Adrenal gland (tissue), 12 donors: Measurements from ENCODE around the gene ADAMTSL3. TPM values are rescaled to one million over a fixed set of nuclear protein-coding genes. Genes with fewer than 3 reads are reported as not detected.

Source experiments
- DNase-seq, 7 donors: peaks; one replicate each; pipeline ENCODE4 v3.0.0-alpha.2; 2019 to 2020
- H3K27ac ChIP-seq, 5 donors: fragments of 200-600 bp; sonication (generic) in 4 of 5; 1 replicate in 3 of 5; 2 replicates in 2 of 5; pipeline versions ENCODE4 v1.5.1 to v1.8.0; 2016 to 2020; ENCODE audit warnings: mild to moderate bottlenecking in 1 of 5
- H3K27me3 ChIP-seq: fragments of 200-600 bp; 2 replicates; pipeline ENCODE4 v1.8.0; 2021
- H3K36me3 ChIP-seq, 2 donors: fragments of 200-600 bp; replicated peaks in 1 of 2; 1 replicate in 1 of 2; 2 replicates in 1 of 2; pipeline versions ENCODE4 v1.5.1 to v1.8.0; 2018 to 2022
- H3K4me1 ChIP-seq, 2 donors: fragments of 200-600 bp; replicated peaks in 1 of 2; 1 replicate in 1 of 2; 2 replicates in 1 of 2; pipeline versions ENCODE4 v1.5.1 to v1.8.0; 2018 to 2021
- H3K4me3 ChIP-seq, 4 donors: fragments of 200-600 bp; sonication (generic) in 3 of 4; one replicate each; pipeline ENCODE4 v1.5.1; 2016 to 2018
- H3K9me3 ChIP-seq, 3 donors: fragments of 200-600 bp; sonication (generic) in 1 of 3; replicated peaks in 1 of 3; 1 replicate in 2 of 3; 2 replicates in 1 of 3; pipeline versions ENCODE4 v1.5.1 to v1.8.0; 2016 to 2021
- POLR2A ChIP-seq, 2 donors: fragments of 450-650 bp; IDR thresholded peaks; one replicate each; pipeline ENCODE4 v1.6.1; 2017; ENCODE audit warnings: antibody characterized with exemption in 2 of 2, mild to moderate bottlenecking in 2 of 2, moderate library complexity in 1 of 2
- WGBS, 4 donors: extraction: QIAGEN DNeasy Blood & Tissue Kit in 2 of 4; methylation state at CpG; one replicate each; pipeline versions ENCODE4 v1.1.5 to v1.1.7; 2013 to 2017; 5-methylcytosine and 5-hydroxymethylcytosine counted together
- intact Hi-C, 2 donors: fragments of 100-400 bp; cut with DNase I; formaldehyde crosslinking; loops; one replicate each; pipeline versions ENCODE4 v1.14.1 to v1.15.0; 2022 to 2023
- polyA plus RNA-seq, 3 donors: library from polyadenylated mRNA; stranded (reverse); fragments of 200-250 nt in 2 of 3; fragments of 350-450 nt in 1 of 3; fragmentation: Illumina TruSeq in 1 of 3; extraction: RNeasy Lipid Tissue Mini Kit (QIAGEN cat#74804) in 1 of 3; gene quantifications; one replicate each; pipeline ENCODE4 v1.2.3, GENCODE V29; 2013 to 2014
- total RNA-seq, 9 donors: library from RNA; depleted of rRNA in 4 of 9; stranded (reverse); fragments of >200 nt in 4 of 9; fragments of 120-200 nt in 1 of 9; fragmentation: NEBNext Ultra II Directional in 1 of 9; extraction: Animal tissue kit (Norgen Biotek cat#: 25700) in 1 of 9; gene quantifications; one replicate each; pipeline versions ENCODE4 v1.1.0 to v1.2.4, GENCODE V29; 2013 to 2023
- TF ChIP-seq, protein P1 (sequence below), 6 experiments: fragments of 450-650 bp in 4 of 6; fragments of 200-600 bp in 2 of 6; sonication (generic) in 1 of 6; IDR thresholded peaks; 1 replicate in 5 of 6; 2 replicates in 1 of 6; pipeline versions ENCODE4 v1.5.1 to v1.8.0; 2016 to 2021; ENCODE audit warnings: antibody characterized with exemption in 6 of 6, mild to moderate bottlenecking in 2 of 6, moderate library complexity in 1 of 6
- donor health status: healthy with polysubstance abuse.
- donor health status: Bipolar disorder and iron deficiency.
- donor health status: DM: yes; HTN: yes; CAD: no.
- donor health status: DM: no; HTN: no; CAD: no.
- donor health status: DM: no; HTN: no; CAD: no.
- donor health status: DM: yes; HTN: yes; CAD: no.

The ADAMTSL3 gene
- total and polyA plus RNA-seq, 12 donors, result 0.98 to 19.7 (median 10.5) TPM

DNA sequence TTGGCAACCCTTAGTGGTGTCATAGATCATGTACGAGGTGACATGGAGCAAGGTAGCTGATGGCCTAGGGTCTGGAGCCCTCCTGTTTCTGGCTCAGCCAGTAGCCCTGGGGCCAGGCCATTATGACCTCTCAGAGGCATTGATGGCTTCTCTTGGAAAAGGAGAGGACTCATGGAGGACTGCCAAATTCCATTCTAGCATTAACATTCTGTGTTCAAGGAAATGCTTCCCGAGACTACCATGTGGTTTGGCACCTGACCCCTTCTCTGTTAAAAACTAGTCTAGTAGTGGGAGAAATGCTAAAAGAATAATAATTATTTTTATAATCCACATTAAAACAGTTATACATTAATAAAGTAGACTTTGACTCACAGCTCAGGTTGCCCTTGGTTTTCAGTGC is 40.2 kb upstream of the ADAMTSL3 start:
- H3K9me3 ChIP-seq, result no peaks in the 10 kb centered on the region
- no peak for DNase-seq
- WGBS, 4 donors, result 47 to 60% (median 53%) methylated on average over 2 of the region's 2 CpGs
- no peaks in the 10 kb centered on the region for H3K27me3 ChIP-seq
- intact Hi-C loops, result no loop called here
- no peak for TF ChIP-seq POLR2A (IDR thresholded peaks at IDR 0.05)
- TF ChIP-seq, protein P1, sequence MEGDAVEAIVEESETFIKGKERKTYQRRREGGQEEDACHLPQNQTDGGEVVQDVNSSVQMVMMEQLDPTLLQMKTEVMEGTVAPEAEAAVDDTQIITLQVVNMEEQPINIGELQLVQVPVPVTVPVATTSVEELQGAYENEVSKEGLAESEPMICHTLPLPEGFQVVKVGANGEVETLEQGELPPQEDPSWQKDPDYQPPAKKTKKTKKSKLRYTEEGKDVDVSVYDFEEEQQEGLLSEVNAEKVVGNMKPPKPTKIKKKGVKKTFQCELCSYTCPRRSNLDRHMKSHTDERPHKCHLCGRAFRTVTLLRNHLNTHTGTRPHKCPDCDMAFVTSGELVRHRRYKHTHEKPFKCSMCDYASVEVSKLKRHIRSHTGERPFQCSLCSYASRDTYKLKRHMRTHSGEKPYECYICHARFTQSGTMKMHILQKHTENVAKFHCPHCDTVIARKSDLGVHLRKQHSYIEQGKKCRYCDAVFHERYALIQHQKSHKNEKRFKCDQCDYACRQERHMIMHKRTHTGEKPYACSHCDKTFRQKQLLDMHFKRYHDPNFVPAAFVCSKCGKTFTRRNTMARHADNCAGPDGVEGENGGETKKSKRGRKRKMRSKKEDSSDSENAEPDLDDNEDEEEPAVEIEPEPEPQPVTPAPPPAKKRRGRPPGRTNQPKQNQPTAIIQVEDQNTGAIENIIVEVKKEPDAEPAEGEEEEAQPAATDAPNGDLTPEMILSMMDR (IDR thresholded peaks at IDR 0.05), result no peak
- no peaks in the 10 kb centered on the region for H3K36me3 ChIP-seq
- no peak overlapping the region for H3K4me3 ChIP-seq
- H3K4me1 ChIP-seq, result no peaks in the 10 kb centered on the region
- H3K27ac ChIP-seq, result no peak overlapping the region

DNA sequence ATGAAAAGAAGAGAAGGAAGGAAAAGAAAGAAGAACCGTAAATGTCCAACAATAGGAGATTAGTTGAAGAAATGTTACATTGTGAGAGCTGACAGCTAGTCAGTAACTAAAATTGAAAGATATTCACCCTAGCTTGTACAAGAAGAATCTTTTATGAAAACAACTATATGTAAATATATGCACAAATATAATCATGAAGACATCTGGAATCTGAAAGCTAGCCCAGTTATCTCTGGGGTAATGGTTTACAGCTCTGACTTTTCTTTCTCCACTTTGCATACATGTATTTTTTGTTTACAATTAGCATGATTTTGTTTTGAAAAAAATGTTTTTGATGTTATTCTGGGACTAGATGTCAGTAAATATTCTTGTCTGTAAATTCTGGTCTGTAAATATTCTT is 37.1 kb upstream of the ADAMTSL3 start:
- H3K9me3 ChIP-seq, result no peaks in the 10 kb centered on the region
- no peak overlapping the region for H3K27ac ChIP-seq
- WGBS, 4 donors, result 71 to 84% (median 76%) methylated on average over 1 of the region's 1 CpG
- intact Hi-C loops, result no loop called here
- no peaks in the 10 kb centered on the region for H3K36me3 ChIP-seq
- TF ChIP-seq, protein P1 (IDR thresholded peaks at IDR 0.05), result no peak
- no peak for TF ChIP-seq POLR2A (IDR thresholded peaks at IDR 0.05)
- H3K4me3 ChIP-seq, result no peak overlapping the region
- H3K27me3 ChIP-seq, result no peaks in the 10 kb centered on the region
- no peaks in the 10 kb centered on the region for H3K4me1 ChIP-seq
- no peak for DNase-seq

DNA sequence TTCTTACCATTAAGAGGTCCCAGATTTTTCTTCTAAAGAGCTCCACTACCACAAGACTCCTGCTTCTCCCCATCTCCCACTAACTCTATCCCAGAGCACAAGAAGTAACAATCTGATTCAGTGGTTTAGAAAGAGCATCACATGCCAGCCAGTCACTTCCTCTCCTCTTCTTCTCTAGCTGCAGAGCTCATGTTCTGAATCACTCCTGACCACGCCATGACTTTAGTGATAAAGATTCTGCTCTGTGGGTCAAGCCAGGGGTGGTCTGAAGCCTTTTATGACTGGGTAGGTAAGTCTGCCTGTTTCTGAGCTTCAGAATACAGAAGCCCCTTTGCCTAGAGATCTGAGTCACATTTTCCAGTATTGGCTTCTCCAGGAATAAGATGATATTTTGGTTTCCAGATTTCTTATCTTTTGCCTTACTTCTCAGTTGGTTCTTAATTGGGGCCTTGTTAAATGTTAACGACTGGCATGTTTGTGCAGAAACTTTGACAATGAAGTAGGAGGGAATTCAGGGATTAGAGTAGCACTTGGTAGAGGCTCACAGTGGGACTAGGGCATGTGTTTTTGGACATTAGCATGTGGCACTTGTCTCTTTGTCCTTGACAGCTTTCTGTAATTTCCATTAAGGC is 27.6 kb upstream of the ADAMTSL3 start:
- 63 to 82% (median 73%) methylated on average over 2 of the region's 2 CpGs for WGBS, 4 donors
- TF ChIP-seq, protein P1 (IDR thresholded peaks at IDR 0.05), result no peak
- Histone ChIP-seq H3K4me1 (no peaks in the 10 kb centered on the region), H3K9me3 (no peaks in the 10 kb centered on the region), H3K27ac (no peak overlapping the region), H3K4me3 (no peak overlapping the region), H3K36me3 (no peaks in the 10 kb centered on the region), H3K27me3 (no peaks in the 10 kb centered on the region)
- no peak for DNase-seq
- intact Hi-C loops, result no loop called here

DNA sequence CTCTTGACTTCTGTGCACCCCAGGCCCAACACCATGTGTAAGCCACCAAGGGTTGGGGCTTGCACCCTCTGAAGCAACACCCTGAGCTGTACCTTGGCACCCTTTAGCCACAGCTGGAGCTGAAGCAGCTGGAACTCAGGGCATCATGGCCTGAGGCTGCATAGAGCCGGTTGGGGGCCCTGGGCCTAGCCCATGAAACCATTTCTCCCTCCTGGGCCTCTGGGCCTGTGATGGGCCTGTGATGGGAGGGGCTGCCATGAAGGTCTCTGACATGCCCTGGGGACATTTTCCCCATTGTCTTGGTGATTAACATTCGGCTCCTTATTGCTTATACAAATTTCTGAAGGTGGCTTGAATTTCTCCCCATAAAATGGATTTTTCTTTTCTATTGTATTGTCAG is 22.4 kb upstream of the ADAMTSL3 start:
- no peak overlapping the region for H3K4me3 ChIP-seq
- H3K27me3 ChIP-seq, result no peaks in the 10 kb centered on the region
- 55 to 83% (median 72%) methylated on average over 1 to 2 of the region's 2 CpGs for WGBS, 4 donors
- no peaks in the 10 kb centered on the region for H3K9me3 ChIP-seq
- TF ChIP-seq, protein P1 (IDR thresholded peaks at IDR 0.05), result no peak
- TF ChIP-seq POLR2A (IDR thresholded peaks at IDR 0.05), result no peak
- H3K36me3 ChIP-seq, result no peaks in the 10 kb centered on the region
- H3K27ac ChIP-seq, result no peak overlapping the region
- DNase-seq, result no peak
- intact Hi-C loops, result no loop called here
- H3K4me1 ChIP-seq, result no peaks in the 10 kb centered on the region
